ENCODE results near the gene TULP4.

Gene TULP4

GRCh38 chr6:158356586-158357546, 44.6 kb downstream of the TULP4 start:
- H3K4me3 ChIP-seq (ENCODE audit: low read depth, low read length): no peak overlapping the region
- DNase-seq (ENCODE audit: low read depth): no peak
- no peak for TF ChIP-seq CTCF (IDR thresholded peaks at IDR 0.05; ENCODE audit: control insufficient read depth, extremely low read depth, insufficient read depth)

GRCh38 chr6:158357570-158358216, 45.4 kb downstream of the TULP4 start:
- H3K4me3 ChIP-seq (ENCODE audit: low read depth, low read length): no peak overlapping the region
- DNase-seq (ENCODE audit: low read depth): no peak
- no peak for TF ChIP-seq CTCF (IDR thresholded peaks at IDR 0.05; ENCODE audit: control insufficient read depth, extremely low read depth, insufficient read depth)

- DNase-seq (ENCODE audit: low read depth): no peak
- H3K4me3 ChIP-seq (ENCODE audit: low read depth, low read length): no peak overlapping the region
- TF ChIP-seq CTCF (IDR thresholded peaks at IDR 0.05; ENCODE audit: control insufficient read depth, extremely low read depth, insufficient read depth): no peak
Observed at GRCh38 chr6:158358450-158359077, 46.3 kb downstream of the TULP4 start.

GRCh38 chr6:158361068-158361467, 48.8 kb downstream of the TULP4 start:
- no peak for TF ChIP-seq CTCF (IDR thresholded peaks at IDR 0.05; ENCODE audit: control insufficient read depth, extremely low read depth, insufficient read depth)
- DNase-seq (ENCODE audit: low read depth): no peak
- no peak overlapping the region for H3K4me3 ChIP-seq (ENCODE audit: low read depth, low read length)

- TF ChIP-seq CTCF (IDR thresholded peaks at IDR 0.05; ENCODE audit: control insufficient read depth, extremely low read depth, insufficient read depth): no peak
- no peak for DNase-seq (ENCODE audit: low read depth)
- no peak overlapping the region for H3K4me3 ChIP-seq (ENCODE audit: low read depth, low read length)
Observed at GRCh38 chr6:158361961-158362669, 49.9 kb downstream of the TULP4 start.

- DNase-seq (ENCODE audit: low read depth): no peak
- TF ChIP-seq CTCF (IDR thresholded peaks at IDR 0.05; ENCODE audit: control insufficient read depth, extremely low read depth, insufficient read depth): no peak
- H3K4me3 ChIP-seq (ENCODE audit: low read depth, low read length): no peak overlapping the region
Observed at GRCh38 chr6:158366363-158366762, 54.1 kb downstream of the TULP4 start.
